OCI-LY7 (cell line): ENCODE data around the gene ARSK.

Source experiments
- CTCF ChIP-seq: fragments of 200-600 bp; sonication (generic); conservative IDR thresholded peaks from 2 replicates; pipeline ENCODE4 v1.5.1; 2014; ENCODE audit warnings: mild to moderate bottlenecking, antibody characterized with exemption, low read length, moderate library complexity, mixed read lengths
- EZH2phosphoT487 ChIP-seq: fragments of 200-600 bp; sonication (generic); IDR thresholded peaks from 2 replicates; pipeline ENCODE4 v1.6.1; 2018; ENCODE audit warnings: low read depth, borderline replicate concordance, mild to moderate bottlenecking, mixed run types, antibody characterized with exemption, low read length, moderate library complexity, mixed read lengths

GRCh38 chr5:95609711-95610110 is 54.8 kb downstream of the ARSK start:
- TF ChIP-seq CTCF (no peak), EZH2phosphoT487 (no peak)
